NCI-H510A treated with DMSO at 0.1 percent for 48 hours (cell line): ENCODE data around the gene HOXA1.
A peak's percentile ranks its signal among the peaks of the same experiment; 100 is the strongest.

Experiments used
- DNase-seq: peaks from one replicate; lab custom pipeline; 2025; lab: John Stamatoyannopoulos, UW

Gene HOXA1

DNA sequence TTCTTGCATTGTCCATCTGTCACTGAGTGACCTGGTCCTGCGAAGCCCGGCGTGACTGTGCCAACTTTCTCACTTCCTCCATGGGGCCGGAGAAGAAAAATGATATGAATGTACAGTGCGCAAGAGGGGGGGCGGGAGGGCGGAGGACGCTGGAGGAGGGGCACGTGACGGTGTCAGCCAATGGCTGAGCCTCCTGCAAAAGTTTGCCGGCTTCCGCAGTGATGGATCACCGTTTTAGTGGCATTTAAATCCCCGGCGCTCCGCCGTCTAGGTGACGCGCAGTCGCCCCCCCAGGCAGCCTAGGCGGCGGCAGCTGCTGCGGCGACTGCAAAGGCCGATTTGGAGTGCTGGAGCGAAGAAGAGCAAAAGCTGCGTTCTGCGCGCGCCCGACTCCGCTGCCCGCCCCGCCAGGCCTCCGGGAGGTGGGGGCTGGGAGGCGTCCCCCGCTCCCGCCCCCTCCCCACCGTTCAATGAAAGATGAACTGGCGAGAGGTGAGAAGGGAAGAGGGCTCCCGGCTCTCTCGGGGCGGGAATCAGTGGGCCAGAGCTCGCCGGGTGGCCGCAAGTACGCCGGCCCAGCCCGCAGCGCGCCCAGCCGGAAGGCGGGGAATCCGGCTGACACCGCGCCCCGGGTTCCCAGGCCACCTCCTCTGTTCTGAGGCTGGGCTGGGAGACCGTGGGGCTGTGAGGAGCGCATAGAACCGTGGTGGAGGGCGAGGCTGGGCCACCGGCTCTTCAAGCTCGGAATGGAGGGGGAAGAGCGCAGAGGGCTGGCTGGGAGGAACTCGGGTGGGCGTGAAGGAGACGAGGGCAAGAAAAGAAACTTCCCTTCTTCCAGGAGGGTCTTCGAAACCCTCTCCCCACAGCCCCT, at the start of gene HOXA1:
Gene HOXA1 (minus strand): TSS at position 104 of the 871 bp plus-strand sequence. CDS start 88 bp downstream, at position 16.
- DNase-seq = peak; percentile 82

DNA sequence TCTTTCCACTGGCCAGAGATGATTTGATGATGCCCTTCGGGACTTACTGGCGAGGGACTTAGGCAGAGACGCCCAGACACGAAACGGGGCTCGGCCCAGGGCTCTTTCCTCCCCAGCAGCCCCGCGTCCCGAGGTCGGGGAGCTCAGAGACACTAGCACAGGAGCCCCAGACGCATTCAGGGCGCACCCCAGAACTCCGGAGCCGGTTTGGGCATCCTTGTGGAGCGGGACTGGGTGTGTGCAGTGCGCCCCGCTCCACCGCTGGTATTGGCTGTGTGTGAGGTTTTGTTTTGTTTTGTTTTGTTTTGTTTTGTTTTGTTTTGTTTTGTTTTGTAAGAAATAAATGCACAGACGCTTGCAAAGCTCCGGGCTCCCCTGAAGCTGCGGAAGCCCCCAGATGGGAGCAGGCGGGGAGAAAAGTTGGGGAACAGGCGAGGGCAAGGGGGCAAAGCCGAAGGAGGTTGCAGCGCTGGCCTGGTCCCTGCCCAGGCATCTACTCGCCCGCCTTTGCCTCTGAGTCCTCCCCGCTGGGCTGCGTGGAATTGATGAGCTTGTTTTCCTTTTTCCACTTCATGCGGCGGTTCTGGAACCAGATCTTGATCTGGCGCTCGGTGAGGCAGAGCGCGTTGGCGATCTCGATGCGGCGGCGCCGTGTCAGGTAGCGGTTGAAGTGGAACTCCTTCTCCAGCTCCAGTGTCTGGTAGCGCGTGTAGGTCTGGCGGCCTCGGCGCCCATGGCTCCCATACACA, 49.5 kb upstream of the HOXA1 start:
- DNase-seq = no peak

DNA sequence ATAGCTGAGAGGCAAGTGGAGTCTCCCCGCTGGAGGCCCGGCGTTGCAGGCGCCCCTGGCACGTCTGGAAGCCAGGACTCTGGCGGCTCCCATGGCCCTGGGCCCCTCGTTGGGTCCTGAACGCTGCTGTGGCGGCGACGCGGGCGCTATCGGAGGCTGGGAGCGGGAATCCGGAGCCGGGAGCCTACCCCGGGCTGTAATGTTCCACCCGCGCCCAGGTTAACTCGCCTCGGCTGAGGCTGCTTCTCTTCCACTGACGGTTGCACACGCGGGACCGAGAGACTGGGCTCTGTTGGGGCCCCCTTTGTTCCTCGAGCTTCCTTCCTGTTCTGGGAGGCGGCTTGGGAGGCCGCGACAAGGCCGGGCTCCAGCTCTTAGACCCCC, 49.0 kb upstream of the HOXA1 start:
- no peak for DNase-seq

DNA sequence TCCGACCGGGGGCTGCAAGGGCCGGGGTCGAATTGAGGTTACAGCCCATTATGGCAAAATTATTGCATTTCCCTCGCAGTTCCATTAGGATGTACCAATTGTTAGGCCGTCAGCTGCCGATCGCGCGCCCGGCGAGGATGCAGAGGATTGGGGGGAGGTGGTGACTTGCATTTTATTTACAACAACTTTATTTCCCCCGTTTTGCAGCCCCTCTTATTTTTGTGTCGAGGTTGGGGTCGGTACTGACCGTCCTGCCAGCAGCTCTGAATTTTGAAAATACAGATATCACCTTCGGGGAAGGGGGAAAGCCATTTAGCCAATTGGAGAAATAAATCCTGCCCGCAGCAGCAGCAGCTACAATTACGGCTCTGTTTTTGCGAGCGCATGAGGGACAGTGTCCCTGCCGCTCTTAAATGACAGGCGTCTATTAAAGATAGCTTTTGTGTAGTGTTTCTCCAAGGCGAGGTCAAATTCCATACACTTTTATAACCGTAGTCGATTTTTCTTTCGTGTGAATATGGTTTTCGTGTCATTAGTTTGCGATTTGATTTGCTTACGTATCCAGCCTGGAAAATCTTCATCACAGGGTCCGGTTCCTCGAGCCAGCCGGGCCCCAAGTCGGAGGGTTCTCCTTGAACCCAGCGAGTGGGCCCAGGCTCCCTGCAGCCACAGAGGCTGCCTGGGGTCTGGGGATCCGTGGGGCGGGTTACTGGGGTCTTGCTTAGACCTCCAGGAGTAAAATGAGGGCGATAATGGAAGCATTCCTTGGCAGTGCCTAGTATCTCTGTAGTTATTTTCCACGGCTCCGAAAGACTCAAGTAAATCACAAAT, 48.4 kb upstream of the HOXA1 start:
- DNase-seq = no peak

DNA sequence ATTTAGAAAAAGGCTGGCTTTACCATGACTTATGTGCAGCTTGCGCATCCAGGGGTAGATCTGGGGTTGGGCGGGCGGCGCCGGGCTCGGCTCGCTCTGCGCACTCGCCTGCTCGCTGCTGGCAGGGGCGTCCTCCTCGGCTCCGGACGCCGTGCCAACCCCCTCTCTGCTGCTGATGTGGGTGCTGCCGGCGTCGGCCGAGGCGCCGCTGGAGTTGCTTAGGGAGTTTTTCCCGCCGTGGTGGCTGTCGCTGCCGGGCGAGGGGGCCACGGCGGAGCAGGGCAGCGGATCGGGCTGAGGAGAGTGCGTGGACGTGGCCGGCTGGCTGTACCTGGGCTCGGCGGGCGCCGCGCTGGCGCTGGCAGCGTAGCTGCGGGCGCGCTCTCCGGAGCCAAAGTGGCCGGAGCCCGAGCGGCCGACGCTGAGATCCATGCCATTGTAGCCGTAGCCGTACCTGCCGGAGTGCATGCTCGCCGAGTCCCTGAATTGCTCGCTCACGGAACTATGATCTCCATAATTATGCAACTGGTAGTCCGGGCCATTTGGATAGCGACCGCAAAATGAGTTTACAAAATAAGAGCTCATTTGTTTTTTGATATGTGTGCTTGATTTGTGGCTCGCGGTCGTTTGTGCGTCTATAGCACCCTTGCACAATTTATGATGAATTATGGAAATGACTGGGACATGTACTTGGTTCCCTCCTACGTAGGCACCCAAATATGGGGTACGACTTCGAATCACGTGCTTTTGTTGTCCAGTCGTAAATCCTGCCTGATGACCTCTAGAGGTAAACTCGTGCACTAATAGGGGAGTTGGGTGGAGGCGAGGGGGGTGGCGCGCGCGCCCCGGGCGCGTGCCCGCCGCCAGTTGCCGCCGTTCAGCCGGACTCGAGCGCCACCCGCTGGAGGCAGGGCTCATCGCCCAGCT, 47.5 kb upstream of the HOXA1 start, which contains the start of gene HOXA5:
Gene HOXA5 (minus strand): TSS at position 659 of the 927 bp plus-strand sequence. CDS start 74 bp downstream, at position 585.
- peak; percentile 94 for DNase-seq

DNA sequence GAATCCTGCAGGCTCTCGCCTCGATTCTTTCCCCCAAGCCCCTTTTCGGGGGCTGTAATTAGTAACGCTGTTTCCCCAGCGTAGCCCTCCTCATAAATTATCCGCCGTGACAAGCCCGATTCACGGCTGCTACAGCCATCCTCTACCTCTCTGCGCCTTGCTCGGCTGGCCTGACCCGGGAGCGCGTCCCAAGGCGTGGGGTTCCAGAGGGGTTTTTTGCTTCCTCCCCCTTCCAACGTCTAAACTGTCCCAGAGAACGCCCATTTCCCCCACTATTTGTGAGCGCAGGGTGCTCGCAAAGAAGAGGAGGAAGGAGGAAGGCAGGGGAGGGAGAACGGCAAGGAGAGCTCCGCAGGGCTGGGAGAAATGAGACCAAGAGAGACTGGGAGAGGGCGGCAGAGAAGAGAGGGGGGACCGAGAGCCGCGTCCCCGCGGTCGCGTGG, 46.8 kb upstream of the HOXA1 start:
- DNase-seq = peak; percentile 56

DNA sequence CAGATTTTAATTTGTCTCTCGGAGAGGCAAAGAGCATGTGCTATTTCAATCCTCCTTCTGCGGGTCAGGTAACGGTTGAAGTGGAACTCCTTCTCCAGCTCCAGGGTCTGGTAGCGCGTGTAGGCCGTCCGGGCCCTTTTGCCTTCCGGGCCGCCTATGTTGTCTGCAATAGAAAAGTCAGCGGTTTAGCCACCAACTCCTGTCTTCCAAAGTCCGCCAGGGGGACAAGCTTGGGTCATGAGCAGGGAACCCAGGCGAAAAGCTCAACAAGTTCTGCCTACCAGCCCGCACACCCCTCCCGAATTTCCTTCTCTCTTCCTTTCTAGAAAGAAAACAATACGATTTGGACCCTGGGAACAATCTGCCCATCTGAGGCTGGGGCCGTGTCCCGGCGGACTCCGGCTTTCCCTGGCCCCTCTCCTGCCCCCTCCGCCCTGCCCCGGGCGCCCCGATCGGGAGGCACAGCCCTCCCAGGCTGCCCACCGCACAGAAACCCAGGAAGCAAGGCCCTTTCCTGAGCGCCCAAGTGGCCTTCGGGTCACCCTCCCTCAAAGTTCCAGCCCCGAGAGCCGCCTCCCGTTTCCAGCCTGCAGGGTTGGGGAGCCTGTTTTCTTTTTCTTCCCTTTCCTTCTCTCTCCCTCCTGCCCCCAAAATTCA, 46.3 kb upstream of the HOXA1 start:
- no peak for DNase-seq

DNA sequence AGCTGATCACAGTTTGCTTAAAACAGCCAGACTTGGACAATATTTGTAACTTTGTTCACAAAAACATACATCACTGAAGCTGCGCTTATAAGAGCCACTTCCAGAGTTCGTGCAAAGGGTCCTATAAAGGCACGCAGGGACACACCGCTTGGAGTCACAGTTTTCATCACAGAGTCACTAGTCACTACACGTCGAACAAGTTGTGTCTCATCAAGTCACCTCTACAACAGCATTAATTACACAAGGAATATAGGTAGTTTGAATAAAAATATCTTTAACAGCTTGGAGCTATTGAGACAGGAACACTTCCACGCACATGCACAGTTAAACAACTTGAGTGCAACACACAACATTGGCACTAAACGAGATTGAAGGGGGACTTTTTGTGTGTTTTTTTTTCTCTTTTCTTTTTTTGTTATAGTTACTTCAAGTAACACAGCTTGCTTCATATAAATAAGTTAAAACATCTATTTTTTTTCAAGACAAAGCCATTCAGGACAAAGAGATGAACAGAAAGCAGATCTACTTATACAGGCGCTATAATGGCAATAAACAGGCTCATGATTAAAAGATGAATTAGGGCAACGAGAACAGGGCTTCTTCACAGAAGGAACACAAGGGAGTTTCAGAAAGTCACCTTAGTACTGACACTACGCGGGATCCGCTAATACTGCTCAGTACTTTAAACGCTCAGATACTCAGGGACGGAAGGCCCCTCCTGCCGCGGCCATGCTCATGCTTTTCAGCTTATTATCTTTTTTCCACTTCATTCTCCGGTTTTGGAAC, 45.5 kb upstream of the HOXA1 start:
- DNase-seq = no peak

DNA sequence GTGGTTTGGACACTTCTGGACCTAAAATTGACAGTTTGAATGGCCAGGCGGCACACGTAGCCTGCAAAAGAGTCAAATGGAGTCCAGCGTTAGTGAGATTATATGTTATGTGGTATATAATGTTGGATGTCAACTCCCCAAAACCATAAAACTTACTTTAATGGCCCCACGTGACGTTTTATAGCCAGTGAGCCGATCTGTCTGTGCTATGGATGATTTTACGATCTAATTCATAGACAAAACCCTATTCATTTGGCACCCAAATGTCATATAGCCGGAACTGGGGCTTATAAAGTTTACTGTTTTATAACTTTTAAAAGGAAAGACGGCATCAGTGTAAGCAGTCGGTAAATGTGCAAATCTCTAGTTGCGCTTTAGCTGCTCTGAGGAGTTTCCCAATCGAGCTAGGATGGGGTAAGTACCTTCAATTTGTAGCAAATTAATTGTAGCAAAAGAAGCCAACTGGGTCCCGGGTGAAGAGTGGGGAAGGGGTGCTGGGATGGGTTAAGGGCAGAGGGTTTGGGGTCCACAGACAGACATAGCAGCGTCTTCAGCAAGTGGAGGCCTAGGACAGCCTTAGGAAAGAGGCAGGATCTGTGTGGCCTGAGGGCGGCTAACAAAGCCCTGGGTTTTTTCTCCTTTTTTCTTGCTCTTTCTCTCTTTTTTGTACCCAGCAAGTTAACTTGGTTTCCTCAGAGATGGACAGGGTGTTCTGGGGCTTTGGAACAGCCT, 44.5 kb upstream of the HOXA1 start:
- DNase-seq = no peak

DNA sequence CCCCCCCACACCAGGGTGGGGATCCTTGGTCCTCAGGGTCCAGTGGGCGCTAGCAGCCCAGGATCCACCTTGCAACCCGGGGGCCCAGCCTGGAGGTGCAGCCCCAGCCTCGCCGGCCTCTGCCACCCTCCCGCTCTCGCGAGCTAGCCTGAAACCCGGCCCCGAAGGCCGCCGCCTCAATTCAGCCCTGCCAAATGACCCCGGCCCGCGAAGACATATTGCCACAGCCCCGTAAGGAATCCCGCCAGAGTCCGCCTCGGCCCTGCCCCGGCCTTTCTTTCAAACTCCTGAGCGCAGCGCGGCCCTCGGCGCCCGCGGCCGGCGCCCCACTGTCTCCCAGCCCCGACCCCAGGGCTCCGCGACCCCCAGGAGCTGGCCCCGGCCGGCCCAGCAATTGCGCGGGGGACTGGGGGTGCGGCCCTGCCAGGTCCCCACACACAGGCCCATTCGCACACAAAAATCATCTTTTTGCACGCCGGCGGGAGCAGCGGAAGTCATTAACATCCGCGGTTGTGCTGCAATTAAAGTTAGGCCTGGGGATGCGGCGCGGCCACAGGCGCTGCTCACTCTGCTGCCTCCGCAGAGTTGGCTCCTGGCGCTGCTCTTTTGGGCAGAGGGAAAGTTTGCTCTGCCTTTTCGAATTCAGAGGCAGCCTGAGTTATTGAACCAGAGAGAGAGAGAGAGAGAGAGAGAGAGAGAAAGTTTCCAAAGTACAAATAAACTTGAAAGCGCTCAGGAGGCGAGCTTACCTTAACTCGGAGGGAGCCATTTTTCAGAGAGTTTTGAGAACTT, 43.7 kb upstream of the HOXA1 start:
- DNase-seq = no peak

DNA sequence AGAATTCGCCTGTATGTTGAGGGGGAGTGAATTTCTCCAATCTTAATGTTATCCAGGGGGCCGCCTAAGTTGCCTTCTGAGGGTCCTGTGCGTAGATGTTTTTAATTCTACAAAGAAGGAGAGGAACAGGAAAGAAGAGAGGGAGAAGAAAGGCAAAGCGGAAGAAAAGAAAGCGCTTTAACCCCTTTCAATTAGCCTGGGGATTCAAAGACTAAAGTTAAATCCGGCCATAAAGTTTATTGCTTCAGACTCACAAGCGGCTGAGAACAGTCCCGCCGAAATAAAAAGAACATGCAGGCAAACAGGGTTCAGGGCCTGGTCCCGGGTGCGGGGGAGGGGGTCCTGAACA, 43.2 kb upstream of the HOXA1 start:
- DNase-seq = no peak

DNA sequence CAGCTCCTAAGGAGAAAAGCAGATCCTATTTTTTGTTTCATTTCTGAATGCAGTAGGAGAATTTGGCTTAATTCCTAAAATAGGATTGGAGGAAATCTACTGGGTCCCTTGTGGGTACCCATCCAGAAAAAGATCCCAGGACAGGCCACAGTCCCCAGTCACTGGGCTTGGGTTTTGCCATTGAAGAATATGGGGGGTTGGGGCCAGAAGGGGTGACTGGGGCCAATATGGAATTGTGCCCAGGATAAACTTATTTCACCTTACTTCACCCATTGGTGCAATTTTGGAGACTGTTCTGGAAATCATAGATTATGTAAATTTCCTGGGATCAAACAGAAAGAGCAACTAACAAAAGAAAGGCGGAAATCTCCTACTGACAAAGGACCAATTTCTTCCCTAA, 42.7 kb upstream of the HOXA1 start:
- no peak for DNase-seq

DNA sequence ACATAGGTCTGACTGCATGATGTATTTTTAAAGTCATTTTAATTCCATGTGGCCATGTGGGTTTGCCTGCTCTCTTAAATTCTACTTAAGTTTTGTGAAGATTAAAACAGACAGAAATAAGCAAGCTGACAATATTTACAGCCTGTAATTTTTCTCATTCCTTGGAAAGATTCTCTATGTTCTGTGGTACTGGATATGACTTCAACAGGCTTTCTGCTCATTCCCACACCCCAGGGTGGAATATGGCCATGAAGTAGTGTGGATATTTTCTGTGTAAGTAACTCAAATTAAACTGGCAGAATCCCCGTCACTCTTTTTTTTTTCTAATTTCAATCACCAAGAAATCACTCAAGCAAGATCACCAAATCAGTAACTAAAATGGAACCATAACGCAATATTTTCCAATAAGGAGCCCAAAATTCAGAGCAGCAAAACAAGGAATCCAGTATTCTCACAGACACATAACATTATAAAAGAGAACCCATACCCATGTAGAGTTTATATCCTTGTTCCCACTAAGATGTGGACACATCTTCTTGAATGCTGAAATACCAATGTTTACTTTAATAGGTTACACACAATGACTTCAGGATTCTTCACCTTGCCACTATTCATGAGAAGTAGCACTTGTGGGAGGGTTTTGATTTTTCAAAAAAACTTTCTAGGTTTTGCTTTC, 42.0 kb upstream of the HOXA1 start:
- DNase-seq = no peak

DNA sequence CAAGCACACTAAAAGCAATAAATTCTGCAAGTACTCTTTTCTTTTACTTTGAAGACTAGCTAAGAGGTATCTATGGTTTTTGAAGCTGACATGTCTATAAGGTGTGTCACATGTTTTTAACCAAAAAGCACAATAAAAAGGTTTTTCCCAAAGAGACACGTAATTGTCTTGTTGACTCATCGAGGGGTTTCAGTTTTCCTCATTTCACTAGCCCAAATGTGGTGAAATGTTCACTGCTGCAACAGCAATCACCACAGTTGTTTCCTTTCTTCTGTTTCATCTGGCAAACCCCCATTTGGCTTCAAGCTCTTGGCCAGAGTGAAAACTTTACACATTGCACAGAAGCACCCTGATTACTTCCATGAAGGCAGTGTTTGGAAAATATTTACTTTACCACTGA, 38.6 kb upstream of the HOXA1 start:
- no peak for DNase-seq

DNA sequence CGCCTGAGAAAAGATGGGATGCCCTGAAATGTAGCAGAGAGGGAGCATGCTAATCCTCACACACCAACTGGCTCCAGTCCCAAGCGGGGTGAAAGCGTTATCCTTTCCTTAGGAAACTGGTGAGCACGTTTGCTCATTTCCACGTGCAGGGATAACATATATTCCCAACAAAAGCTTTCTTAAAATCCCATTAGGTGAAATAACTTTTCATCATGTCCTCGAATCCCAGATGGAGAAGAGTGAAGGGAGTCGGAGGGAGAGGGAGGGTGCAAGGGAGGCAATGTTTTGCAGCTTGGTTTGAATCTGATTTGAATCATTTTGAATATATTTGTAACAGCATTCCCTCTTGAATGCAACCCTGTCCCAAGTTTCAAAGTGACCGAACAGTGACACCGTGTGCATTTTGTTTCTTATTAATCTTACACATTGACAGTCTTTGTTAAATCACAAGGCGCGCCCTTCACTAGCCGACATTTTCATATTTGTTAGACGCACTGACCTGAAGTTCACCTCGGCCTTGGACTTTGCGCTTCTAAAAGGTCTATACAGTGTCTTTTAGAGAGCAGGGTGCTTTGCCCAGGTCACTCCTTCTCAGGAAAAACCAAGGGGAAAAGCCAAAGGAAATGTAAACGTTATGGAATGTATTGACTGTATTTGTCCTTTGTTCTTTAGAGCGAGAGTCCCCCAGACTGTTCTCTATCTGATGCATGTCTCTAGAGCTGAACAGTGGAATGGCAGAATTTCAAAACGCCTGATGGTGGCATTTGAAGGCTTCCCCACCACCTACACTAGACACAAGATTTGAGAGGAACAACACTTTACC, 37.8 kb upstream of the HOXA1 start:
- no peak for DNase-seq

DNA sequence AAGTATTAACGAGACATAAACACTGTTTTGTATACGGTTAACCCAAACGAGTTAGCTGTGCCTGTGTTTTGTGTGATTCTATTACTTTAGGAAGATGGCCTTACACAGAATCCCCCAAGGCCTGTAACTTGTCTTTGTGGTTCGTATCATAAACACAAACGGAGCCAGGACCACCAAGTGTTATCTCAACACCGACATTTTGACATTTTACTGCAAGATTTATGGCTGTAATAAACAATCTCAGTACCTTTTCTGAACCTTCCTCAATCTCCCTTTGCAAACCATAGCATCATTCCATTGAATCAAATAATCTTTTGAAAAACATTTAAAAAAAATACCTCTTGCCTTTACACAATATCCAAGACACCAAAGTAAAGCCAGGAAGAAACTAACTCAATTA, 37.2 kb upstream of the HOXA1 start:
- DNase-seq = no peak

DNA sequence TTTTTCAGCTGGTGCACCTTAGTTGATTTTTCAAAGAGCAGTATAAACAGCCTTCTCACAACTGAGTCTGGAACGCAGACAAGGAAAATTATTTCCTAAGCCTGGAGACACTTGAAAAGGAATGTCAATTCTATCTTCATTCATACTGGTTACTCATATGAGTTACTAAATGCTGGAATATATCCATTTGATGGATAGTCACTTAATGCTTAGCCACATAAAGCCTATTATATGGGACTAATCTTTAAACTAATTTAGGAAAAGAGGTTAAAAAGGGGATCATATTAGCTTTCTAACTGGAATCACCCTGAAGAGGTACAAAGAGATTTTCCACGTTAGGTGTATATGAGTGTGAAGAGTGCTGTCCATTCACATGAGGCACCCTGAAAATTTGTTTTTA, 36.4 kb upstream of the HOXA1 start:
- no peak for DNase-seq
